ENCODE measurements around the gene MAST2.

MAST2 gene

GRCh38 chr1:46072975-46073374, 269.6 kb downstream of the MAST2 start:
- no peak overlapping the region for H3K9ac ChIP-seq (ENCODE audit: low read length)
- H3K79me2 ChIP-seq (ENCODE audit: insufficient read depth, low read length), result no peaks in the 10 kb centered on the region
- no peak overlapping the region for H3K4me2 ChIP-seq (ENCODE audit: low read length)
- TF ChIP-seq EZH2 (IDR thresholded peaks at IDR 0.05; ENCODE audit: borderline replicate concordance, low read length), result no peak
- TF ChIP-seq CTCF (IDR thresholded peaks at IDR 0.05; ENCODE audit: low read length), result no peak
- H2AFZ ChIP-seq (ENCODE audit: low read length), result no peak overlapping the region
- no peaks in the 10 kb centered on the region for H3K27me3 ChIP-seq (ENCODE audit: insufficient read depth, low read length)
- no peaks in the 10 kb centered on the region for H3F3A ChIP-seq (ENCODE audit: insufficient read depth, low read length)
- no peak overlapping the region for H3K4me3 ChIP-seq (ENCODE audit: low read depth, low read length, poor library complexity, severe bottlenecking)
- no peak overlapping the region for H3K27ac ChIP-seq (ENCODE audit: low read depth, low read length, poor library complexity, severe bottlenecking)
- no peaks in the 10 kb centered on the region for H4K20me1 ChIP-seq (ENCODE audit: insufficient read depth, low read length)
- H3K9me2 ChIP-seq (ENCODE audit: low read depth, low read length), result no peaks in the 10 kb centered on the region
- no peaks in the 10 kb centered on the region for H3K4me1 ChIP-seq (ENCODE audit: insufficient read depth, low read length, severe bottlenecking)
- H3K36me3 ChIP-seq (ENCODE audit: insufficient read depth, low read length), result peaks cover 4% of the 10 kb centered on the region; the same call in 1 of the 2 replicates
- no peaks in the 10 kb centered on the region for H3K9me3 ChIP-seq (ENCODE audit: low read length)

GRCh38 chr1:46076343-46076742, 272.9 kb downstream of the MAST2 start:
- Histone ChIP-seq H3K9ac (ENCODE audit: low read length) (no peak overlapping the region), H3K79me2 (ENCODE audit: insufficient read depth, low read length) (no peaks in the 10 kb centered on the region), H3K36me3 (ENCODE audit: insufficient read depth, low read length) (peaks cover 4% of the 10 kb centered on the region; the same call in 1 of the 2 replicates), H3F3A (ENCODE audit: insufficient read depth, low read length) (no peaks in the 10 kb centered on the region), H3K4me2 (ENCODE audit: low read length) (no peak overlapping the region), H3K27ac (ENCODE audit: low read depth, low read length, poor library complexity, severe bottlenecking) (no peak overlapping the region), H3K9me2 (ENCODE audit: low read depth, low read length) (no peaks in the 10 kb centered on the region), H3K4me1 (ENCODE audit: insufficient read depth, low read length, severe bottlenecking) (no peaks in the 10 kb centered on the region), H3K27me3 (ENCODE audit: insufficient read depth, low read length) (no peaks in the 10 kb centered on the region), H2AFZ (ENCODE audit: low read length) (no peak overlapping the region), H4K20me1 (ENCODE audit: insufficient read depth, low read length) (no peaks in the 10 kb centered on the region), H3K4me3 (ENCODE audit: low read depth, low read length, poor library complexity, severe bottlenecking) (no peak overlapping the region), H3K9me3 (ENCODE audit: low read length) (no peaks in the 10 kb centered on the region)
- TF ChIP-seq EZH2 (IDR thresholded peaks at IDR 0.05; ENCODE audit: borderline replicate concordance, low read length), result no peak
- TF ChIP-seq CTCF (IDR thresholded peaks at IDR 0.05; ENCODE audit: low read length), result no peak

- Histone ChIP-seq H3K9ac (ENCODE audit: low read length) (no peak overlapping the region), H2AFZ (ENCODE audit: low read length) (no peak overlapping the region), H3K9me2 (ENCODE audit: low read depth, low read length) (no peaks in the 10 kb centered on the region), H3K27me3 (ENCODE audit: insufficient read depth, low read length) (no peaks in the 10 kb centered on the region), H3K36me3 (ENCODE audit: insufficient read depth, low read length) (peaks cover 4% of the 10 kb centered on the region; the same call in 1 of the 2 replicates), H3K9me3 (ENCODE audit: low read length) (no peaks in the 10 kb centered on the region), H3K4me2 (ENCODE audit: low read length) (no peak overlapping the region), H3K4me1 (ENCODE audit: insufficient read depth, low read length, severe bottlenecking) (no peaks in the 10 kb centered on the region), H3K27ac (ENCODE audit: low read depth, low read length, poor library complexity, severe bottlenecking) (no peak overlapping the region), H4K20me1 (ENCODE audit: insufficient read depth, low read length) (no peaks in the 10 kb centered on the region), H3K4me3 (ENCODE audit: low read depth, low read length, poor library complexity, severe bottlenecking) (no peak overlapping the region), H3K79me2 (ENCODE audit: insufficient read depth, low read length) (no peaks in the 10 kb centered on the region), H3F3A (ENCODE audit: insufficient read depth, low read length) (no peaks in the 10 kb centered on the region)
- TF ChIP-seq CTCF (IDR thresholded peaks at IDR 0.05; ENCODE audit: low read length) (no peak), EZH2 (IDR thresholded peaks at IDR 0.05; ENCODE audit: borderline replicate concordance, low read length) (no peak)
Observed at GRCh38 chr1:46077644-46078043, 274.2 kb downstream of the MAST2 start.

Data from OCI-LY1 (cell line).